Fibroblast of peridontal ligament (primary cell): ENCODE data around the gene SETSIP.
"Not testable (repeated sequence)": the region's sequence is repeated elsewhere in the genome, so short reads cannot be mapped to it uniquely, and the experiment has no call there.

ENCODE experiments used
- DNase-seq: peaks from one replicate; pipeline ENCODE4 v3.0.0-alpha.2; 2010; ENCODE audit errors: extremely low read depth

Gene SETSIP, protein sequence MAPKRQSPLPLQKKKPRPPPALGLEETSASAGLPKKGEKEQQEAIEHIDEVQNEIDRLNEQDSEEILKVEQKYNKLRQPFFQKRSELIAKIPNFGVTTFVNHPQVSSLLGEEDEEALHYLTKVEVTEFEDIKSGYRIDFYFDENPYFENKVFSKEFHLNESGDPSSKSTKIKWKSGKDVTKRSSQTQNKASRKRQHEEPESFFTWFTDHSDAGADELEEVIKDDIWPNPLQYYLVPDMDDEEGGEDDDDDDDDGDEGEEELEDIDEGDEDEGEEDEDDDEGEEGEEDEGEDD

DNA sequence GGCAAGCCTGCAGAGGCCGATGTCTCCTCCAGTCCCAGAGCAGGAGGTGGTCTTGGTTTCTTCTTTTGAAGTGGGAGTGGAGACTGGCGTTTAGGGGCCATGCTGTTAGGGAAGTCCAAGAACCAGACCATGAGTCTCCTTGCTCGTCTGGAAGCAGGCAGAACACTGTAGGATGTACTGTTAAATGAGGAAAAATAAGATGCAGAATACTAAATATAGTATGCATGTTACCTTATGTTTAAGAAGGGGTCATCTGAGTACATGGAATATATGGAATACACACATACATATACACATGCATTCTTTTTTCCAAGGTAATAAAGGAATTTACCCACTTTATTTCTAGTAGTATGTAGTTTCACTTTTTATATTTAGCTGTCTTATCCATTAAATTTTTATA, at the start of gene SETSIP:
TSS of gene SETSIP (minus strand) at position 101 of the 400 bp plus-strand sequence. CDS start at position 101, 0 bp downstream.
- DNase-seq = no peak

DNA sequence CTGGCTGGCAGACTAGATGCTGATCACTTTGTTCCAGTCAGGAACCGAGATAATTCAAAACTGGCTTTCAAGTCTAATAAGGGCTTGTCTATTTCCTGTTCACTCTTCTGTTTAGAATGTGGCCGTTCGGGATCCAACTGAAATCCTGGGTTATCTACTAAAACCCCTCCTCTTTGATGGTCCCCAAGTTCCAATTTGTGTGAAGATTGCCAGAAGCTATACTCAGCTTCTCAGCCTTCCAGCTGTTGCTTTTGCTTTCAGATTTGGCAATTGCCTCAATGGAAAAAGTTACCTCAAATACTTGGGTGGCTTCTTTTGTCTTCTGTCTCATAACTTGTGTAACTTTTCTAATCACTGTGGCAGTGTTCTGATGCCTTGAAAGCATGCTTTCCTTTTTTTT, 48.7 kb upstream of the SETSIP start:
- DNase-seq = no peak

DNA sequence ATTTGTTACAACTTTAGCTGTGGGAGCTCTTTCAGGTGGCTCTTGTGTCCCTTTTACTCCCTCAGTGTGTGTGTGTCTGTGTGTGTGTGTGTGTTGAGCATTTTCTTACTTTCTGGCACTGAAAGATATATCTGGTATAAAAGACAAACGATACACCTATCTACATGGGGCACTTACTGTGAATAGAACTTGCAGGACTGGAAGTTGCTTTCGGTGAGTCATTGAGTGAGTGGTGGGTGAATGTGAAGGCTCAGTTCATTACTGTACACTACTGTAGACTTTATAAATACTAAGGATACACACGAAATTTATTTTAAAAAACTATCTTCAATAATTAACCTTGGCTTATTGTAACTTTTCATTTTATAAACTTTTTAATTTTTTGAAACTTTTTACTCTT, 43.6 kb upstream of the SETSIP start:
- no peak for DNase-seq

DNA sequence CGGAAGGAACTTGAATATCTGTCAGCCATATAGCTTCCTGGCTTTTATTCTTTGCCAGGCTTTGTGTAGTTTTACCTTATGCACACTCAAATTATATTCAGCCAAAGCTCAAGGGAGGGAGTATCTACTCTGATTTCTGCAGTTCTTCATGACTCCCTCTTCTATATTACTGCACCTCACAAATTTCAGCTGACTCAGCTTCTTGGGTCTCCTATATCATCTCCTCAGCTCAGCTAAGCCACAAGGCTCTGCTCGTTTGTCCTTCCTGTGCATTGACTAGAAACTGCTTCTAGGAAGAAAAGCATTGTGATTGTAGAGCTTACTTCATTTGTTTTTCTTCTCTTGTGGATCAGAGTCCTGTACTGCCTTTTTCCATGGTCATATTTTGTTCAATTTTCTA, 42.3 kb upstream of the SETSIP start:
- no peak for DNase-seq

DNA sequence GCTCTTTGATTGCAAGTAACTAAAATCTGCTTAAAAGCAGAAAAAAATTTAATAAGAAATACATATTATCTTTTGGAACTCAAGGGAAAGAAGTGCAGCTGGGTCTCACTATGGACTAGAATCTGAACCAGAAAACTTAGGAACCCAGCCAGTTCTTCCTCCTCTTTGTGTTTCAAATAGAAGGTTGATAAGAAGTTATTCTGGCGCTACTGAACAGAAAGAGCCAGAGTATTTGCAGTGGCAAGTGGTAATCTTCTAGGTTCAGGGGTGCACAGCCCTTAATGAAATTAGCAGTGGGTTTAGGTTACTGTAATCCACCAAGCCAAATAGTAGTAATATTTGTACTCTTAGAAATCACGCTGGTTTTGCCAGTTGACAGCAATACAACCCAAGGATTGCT, 33.4 kb upstream of the SETSIP start:
- DNase-seq = no peak

DNA sequence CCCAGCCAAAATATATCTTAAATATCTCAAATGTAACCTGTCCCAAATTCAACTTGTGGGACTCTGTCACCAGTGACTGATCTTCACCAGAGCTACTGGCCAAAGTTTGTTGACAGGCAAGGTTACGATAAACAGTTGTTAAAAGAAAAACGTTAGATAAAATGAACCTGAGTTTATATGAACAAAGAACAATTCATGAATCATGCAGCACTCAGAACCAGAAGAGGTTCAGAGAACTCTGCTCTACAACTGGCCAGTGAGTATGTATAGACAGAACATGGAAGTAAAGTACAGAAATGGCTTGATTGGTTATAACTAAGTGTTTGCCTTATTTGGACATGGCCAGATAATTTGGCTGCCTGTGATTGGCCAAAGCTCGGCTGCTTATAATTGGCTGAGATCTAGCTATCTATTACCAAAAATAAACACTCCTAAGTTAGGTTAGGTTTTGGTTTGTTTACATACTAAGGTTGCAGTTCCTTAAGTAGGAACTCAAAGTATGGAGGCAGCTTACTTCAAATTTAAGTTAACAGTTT, 30.4 kb upstream of the SETSIP start:
- DNase-seq = no peak

DNA sequence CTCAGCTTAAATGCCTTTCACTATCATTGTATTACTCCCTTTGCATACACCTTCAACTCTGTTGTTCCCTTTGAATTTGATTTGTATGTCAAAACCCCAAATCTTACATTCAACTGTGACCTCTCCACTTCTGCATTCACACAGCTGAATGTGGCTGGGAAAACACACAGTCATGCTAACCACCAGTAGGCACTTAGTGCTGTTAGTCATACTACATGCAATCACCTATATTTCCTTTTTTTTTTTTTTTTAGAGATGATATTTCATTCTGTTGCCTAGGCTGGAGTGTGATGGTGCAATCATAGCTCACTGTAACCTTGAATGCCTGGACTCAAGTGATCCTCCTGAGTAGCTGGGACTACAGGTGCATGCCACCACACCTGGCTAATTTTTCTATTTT, 21.1 kb upstream of the SETSIP start:
- DNase-seq = no peak

DNA sequence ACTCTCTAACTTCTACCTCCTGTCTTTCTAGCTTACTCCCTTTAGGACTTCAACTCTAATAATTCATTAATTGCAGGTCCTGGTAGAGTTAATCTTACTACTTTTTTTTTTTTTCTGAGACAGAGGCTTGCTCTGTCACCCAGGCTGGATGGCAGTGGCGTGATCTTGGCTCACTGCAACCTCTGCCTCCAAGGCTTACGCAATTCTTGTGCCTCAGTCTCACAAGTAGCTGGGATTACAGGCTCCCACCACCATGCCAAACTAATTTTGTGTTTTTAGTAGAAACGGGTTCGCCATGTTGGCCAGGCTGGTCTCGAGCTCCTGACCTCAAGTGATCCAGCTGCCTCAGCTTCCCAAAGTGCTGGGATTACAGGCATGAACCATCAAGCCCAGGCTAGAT, 20.7 kb upstream of the SETSIP start:
- no peak for DNase-seq

DNA sequence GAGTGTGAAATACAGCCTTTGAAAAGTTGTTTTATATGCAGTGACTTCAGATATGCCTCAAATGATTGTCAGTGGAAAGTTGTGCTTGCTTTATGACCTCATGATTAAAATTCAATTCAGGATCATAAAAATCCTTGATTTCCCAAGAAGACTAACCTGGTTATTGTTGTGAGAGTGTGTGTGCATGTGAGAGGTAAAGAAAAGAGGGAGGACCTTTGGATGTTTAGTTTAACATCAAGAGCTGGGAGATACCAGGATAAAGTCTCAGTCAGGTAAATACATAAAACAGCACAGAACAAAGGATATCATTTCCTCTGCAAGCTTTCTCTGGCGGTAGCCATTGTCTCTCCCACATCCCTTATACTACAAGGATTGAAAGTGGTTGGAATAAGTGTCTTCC, 19.4 kb upstream of the SETSIP start:
- DNase-seq = no peak

DNA sequence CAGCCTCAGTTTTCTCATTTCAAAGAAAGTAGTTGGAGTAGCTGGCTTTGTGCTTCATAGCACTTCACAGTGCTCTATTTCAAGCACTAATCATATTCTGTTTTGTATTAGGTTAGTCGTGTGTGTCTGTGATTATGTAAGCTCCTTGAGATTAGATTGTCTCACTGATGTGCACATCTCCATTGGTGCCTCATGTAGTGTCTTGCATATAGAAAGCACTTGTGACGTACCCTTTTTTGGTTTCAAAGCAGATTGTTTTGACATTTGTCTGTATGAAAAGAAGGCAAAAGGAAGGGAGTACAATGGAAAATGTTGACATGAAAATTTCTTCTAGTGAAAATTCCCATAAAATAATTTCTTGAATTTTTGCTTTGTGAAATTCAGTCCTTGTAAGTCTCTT, 18.9 kb upstream of the SETSIP start:
- no peak for DNase-seq

DNA sequence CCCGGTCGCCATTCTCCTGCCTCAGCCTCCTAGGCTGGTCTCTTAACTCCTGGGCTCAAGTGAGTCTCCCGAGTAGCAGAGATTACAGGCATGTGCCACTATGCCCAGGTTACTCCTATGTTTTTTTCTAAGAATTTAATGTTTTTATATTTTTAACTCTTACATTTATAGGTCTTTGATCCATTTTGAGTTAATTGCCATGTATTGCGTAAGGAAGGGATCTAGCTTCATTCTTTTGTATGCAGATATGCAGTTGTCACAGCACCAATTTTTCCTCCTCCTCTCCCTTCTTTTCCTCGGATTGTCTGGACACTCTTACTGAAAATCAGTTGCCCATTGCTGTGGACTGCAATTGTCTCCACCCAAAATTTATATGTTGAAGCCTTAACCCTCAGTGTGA, 16.4 kb upstream of the SETSIP start:
- DNase-seq = no peak

DNA sequence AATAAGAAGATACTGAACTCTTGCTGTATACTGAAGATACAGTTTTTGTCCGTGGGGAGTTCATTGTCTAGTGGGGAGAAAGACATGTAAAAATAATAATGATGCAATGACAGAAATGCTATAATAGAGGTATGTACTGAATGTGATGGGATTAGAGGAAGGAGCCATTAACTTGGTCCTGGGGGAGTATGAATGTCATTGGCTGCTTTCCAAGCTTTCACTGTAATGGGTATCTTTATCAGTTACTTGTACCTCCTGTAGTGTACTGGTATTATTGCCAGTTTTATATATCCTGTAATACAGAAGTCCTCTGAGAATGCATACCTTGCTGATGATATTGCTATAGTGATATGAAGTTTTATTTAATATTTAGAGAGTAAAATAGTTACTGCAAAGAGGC, 12.3 kb upstream of the SETSIP start:
- no peak for DNase-seq

DNA sequence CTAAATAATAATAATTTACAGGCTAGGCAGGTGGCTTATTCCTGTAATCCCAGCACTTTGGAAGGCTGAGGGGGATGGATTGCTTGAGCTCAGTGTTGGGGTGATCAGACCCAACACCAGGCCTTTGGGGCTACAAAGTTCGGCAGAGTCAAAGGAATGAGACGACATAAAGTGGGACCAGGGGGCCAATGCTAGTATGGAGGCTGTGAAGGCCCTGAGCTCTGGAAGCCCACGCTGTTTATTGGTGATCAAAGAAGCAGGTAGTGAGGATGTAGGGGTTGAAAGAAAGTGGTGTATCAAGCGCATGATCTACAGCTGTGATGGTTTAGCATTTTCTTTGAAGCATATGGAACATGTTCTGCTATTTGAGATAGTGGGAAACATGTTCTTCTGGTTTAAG, 10.5 kb upstream of the SETSIP start:
- no peak for DNase-seq

DNA sequence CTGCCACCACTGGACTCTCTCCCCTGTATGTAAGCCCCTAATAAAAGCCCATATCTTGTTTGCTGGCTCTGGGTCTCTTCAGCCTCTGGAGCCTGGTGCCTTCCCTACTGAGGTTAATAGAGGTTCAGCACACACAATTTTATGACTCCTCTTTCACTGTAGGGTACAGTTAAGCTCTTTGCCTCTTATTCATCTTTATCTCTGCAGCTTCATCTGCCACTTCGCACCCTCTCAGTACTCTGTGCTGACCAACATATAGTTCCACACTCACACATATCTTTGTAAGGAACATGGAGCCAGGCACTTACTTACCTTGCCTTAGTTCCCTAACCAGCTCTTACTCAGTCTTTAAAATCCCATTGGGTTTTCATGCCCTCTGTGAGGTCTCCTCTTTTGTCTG, 9.4 kb upstream of the SETSIP start:
- DNase-seq = no peak

DNA sequence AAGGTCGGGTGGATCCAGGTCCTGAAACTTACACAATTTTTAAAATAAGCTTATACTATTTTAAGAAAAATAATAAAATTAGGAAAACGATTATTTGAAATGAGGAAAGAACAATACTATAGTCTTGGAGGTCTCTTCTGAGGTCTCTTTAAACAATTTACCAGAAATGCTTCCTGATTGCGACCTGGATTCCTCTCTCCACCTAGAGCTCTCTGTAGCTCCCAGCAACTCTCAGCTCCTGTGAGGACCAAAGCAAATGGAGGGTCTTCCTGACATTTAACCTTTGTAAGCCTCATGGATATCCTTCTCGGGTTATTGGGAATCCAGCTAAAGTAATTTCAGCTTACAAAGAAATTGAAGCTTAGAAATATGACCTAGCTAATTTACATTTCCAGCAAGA, 5.8 kb upstream of the SETSIP start:
- no peak for DNase-seq

DNA sequence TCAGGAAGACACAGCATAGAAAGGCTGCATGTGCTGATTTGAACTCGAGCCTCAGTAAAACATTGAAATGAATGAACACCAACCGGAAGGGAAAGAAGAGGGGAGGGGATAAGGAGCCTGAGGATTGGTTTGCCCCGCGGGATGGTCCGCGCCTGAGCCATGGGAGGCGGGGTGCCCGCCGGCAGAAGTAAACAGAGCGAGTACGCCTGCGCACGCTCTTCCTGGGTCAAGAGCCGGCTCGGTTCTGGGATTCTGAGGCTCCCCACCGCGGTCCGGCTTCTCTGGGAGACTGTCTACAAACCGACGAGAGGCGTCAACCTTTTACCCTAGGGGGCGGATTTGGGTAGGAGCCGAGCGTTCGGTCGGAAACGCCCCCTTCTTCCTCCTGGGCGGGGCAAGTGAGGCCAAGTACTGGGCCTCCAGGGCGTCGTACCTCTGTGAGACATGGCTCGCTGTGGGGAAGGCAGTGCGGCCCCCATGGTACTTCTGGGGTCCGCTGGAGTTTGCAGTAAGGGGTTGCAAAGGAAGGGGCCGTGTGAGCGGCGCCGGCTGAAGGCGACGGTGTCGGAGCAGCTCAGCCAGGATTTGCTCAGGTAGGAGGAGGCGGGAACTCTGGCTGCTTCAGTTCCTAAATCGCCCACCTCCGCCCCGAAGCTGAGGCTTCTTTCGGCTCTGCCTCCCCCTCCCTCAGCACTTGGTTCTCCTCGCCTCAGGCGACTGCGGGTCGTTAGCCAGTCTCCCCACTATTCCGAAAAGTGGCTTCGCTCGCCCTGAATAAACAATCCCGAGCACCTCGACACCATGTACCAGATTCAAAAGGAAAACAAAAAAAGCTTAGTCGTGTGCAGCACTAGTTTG, 5.1 kb upstream of the SETSIP start, which contains the start of gene BTBD8:
TSS of gene BTBD8 (plus strand) at position 218 of the 858 bp plus-strand sequence. CDS start at position 445, 227 bp downstream.
- DNase-seq = peak; percentile 82

DNA sequence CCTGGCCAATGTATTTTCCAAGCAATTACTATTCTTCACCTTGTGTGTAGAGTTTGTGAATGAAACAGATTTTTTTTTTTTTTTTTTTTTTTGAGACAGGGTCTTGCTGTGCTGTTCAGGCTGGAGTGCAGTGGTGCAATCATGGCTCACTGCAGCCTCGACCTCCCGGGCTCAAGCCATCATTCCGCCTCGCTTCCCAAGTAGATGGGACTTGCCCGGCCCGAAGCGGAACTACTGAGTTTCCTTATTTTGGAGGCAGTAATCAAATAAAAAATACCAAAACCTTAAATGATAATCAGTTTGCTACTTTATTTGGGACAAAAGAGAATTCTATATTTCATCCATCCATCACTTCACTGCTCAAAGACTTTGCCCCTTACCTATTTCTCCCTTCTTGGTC, 4.2 kb upstream of the SETSIP start:
- no peak for DNase-seq

DNA sequence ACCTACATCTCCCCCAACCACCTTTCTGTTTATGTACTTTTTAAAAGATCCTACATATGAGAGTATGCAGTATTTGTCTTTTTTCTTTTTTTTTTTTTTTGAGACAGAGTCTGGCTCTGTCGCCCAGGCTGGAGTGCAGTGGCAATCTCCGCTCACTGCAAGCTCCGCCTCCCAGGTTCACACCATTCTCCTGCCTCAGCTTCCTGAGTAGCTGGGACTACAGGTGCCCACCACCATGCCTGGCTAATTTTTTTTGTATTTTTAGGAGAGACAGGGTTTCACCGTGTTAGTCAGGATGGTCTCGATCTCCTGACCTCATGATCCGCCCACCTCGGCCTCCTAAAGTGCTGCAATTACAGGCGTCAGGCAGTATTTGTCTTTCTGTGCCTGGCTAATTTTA, 2.9 kb upstream of the SETSIP start:
- not testable (repeated sequence) for DNase-seq

DNA sequence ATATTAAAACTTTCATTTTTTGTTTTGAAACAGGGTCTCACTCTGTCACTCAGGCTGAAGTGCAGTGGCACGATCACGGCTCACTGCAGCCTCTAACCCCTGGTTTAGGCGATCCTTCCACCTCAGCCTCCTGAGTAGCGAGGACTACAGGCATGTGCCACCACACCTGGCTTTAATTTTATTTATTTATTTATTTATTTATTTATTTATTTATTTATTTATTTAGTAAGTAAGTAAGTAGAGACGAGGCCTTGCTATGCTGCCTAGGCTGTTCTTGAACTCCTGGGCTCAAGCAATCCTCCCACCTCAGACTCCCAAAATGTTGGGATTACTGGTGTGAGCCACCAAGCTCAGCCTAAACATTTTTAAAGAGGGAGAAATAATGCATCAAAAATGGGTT, 1.2 kb upstream of the SETSIP start:
- DNase-seq = no peak

DNA sequence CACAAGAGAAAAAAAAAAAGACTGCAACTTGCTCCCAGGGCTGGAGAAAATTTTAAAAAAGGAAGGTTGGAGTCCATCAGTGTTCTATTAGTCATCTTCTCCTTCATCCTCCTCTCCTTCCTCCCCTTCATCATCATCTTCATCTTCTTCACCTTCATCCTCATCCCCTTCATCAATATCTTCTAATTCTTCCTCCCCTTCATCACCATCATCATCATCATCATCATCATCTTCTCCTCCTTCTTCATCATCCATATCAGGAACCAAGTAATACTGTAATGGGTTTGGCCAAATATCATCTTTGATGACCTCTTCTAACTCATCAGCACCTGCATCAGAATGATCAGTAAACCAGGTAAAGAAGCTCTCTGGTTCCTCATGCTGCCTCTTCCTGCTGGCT, 765 bp downstream of the SETSIP start:
- not testable (repeated sequence) for DNase-seq

DNA sequence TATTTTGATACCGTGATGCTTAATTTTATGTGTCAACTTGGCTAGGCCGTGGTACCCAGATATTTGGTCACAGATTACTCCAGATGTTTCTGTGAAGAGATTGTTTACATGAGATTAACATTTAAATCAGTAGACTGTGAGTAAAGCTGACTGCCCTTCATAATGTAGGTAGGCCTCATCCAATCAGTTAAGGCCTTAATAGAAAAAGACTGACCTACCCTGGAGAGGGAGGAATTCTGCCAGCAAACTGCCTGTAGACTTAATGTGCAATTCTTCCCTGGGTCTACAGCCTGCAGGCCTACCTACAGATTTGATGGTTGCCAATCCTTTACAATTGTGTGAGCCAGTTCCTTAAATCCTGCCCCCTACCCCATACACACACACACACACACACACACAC, 4.3 kb downstream of the SETSIP start:
- no peak for DNase-seq

DNA sequence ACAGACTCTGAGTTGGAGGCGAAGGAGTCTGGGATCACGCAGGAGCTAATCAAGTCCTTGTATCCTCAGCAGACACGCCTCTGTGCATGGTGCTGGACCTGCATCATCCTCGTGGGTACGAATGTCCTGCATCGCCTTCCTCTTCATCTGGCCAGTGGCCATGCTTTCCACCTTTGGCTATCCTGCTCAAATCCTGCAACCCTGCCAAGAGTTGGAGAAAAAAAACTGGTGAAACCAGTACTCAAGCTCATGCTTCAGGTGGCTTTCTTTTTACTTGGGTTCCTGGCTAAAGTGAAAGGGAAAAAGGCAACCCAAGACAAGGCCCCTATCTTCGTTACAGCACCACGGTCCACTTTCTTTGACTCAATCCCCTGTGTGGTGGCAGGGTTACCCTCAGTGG, 8.9 kb downstream of the SETSIP start:
- DNase-seq = no peak

DNA sequence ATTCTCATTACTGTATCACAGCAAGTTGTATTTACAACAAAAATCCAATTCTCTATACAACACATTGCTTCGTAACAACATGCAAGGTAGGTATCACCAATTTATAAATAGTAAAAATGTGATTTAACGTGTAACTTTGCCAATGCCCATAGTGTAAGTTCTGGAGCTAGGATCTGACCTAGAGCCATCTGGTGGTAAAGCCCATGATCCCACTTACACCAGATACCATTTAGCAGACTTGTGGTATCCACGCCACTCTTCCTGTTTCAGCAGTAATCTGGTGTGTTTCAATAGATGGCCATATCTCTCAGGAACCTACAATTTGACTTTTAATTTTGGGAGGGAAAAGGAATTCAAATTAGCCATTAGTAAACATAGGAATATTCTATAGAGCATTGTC, 10.2 kb downstream of the SETSIP start:
- no peak for DNase-seq
